HG03108 (cell line): ENCODE measurements around the gene TIAM2.
"Not testable (repeated sequence)": the region's sequence is repeated elsewhere in the genome, so short reads cannot be mapped to it uniquely, and the experiment has no call there.

ENCODE experiments used
- ATAC-seq: cut with Tn5 transposase; IDR thresholded peaks from one replicate; pipeline ENCODE4 v1.9.1; 2021; ENCODE audit warnings: moderate library complexity; ENCODE audit not compliant: unreplicated experiment

TIAM2 gene

GRCh38 chr6:154989448-154989847, 5.7 kb upstream of the TIAM2 start:
- ATAC-seq = no peak

- no peak for ATAC-seq
Observed at GRCh38 chr6:154991207-154991606, 3.9 kb upstream of the TIAM2 start.

DNA sequence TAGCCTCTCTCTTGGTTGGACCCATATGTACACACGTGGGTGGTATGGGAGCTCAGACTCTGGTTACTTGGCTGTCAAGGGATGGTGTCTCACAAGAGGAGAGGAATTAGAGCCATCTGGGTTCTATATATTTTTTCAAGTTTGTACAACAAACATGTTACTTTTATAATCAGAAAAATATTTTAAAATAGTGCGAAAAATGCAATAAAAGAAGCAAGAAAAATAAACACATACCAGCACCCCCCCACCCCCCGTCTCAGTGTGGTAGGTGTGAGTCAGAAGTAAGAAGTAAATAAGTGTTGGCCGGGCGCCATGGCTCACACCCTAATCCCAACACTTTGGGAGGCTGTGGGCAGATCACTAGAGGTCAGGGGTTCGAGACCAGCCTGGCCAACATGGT, 2.1 kb upstream of the TIAM2 start:
- no peak for ATAC-seq

DNA sequence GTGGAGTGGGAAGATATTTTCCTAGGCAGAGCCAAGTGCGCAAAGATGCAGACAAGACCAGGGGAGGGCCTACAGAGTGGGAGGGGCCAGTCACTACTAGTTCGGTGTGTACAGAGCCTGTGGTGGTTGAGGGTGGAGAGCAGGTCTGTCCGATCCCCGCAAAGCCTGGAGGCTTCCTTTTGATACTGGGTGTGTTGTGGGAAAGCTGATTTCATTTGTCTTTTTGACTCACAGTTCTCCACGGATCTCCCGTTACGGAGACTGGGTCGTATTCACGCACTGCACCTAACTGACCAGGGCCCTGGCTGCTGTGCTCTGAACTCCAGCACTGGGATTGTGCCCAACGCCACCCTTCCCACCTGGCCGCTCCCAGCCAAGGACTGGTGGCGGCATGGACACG, 1.4 kb upstream of the TIAM2 start:
- ATAC-seq = no peak

DNA sequence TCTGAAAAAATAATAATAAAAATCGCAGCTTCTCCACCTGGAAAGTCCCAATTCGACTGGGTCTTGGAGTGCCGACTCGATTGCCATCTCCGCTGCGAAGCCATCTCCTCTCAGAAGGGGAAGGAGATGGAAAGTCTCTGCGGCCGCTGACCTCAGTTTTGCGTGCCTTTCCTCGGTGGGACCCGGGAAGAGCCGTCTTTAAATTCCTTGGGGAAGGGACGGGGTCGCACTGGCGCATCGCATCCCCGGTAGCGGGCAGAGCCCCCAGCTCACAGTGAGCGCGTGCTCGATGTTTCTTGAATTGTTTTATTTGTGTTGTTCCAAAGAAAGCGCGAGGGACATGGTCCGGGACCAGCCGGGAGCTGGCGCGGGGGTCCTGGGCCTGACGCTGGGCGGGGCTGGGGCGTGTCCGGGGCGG, 270 bp upstream of the TIAM2 start:
- no peak for ATAC-seq

DNA sequence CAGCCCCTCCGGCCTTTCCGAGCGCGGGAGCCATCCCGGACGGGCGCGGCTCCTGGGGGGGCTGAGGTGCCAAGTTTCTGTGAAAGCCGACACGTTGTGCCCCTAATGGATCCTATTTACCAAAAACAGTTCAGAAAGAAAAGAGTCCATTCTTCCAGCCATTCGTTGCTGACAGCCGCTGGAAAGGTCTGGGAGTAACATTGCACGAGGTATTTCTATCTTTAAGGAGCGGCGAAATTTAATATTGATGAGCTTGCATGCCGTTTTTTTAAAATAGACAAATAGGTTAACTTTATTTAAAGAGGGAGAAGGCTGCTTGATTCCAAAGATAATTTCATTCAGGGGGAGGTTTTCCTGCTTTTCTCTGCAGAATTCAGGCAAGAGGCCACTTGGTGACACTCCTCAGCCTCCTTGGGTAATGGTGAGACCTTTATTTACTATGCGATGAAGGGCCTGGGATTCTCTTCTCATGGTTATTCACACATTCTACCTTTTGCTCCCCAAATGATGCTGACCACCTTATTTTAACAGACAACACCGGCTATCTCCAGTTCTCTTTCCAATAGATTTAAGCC, 988 bp downstream of the TIAM2 start:
- no peak for ATAC-seq

GRCh38 chr6:154996841-154997311, 1.8 kb downstream of the TIAM2 start:
- ATAC-seq = no peak

- ATAC-seq = no peak
Observed at GRCh38 chr6:154998855-154999254, 3.7 kb downstream of the TIAM2 start.

GRCh38 chr6:155001482-155001881, 6.4 kb downstream of the TIAM2 start:
- ATAC-seq = no peak

DNA sequence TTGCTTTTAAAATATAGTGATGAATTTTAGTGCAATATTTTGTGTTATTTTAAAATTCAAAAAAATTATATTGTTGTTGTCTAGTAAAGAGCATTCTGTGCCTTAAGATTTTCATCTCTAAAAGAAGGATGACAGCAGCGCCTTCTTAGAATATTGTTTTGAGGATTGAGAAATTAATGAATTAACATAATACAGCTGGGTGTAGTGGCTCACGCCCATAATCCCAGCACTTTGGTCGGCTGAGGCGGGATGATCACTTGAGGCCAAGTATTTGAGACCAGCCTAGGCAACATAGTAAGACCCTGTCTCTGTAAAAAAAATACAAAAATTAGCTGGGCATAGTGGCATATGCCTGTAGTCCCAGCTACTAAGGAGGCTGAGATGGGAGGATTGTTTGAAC, 6.8 kb downstream of the TIAM2 start:
- ATAC-seq = no peak

GRCh38 chr6:155003476-155003875, 8.4 kb downstream of the TIAM2 start:
- no peak for ATAC-seq

- ATAC-seq = no peak
Observed at GRCh38 chr6:155004017-155004416, 8.9 kb downstream of the TIAM2 start.

GRCh38 chr6:155004576-155005372, 9.7 kb downstream of the TIAM2 start:
- ATAC-seq = no peak

DNA sequence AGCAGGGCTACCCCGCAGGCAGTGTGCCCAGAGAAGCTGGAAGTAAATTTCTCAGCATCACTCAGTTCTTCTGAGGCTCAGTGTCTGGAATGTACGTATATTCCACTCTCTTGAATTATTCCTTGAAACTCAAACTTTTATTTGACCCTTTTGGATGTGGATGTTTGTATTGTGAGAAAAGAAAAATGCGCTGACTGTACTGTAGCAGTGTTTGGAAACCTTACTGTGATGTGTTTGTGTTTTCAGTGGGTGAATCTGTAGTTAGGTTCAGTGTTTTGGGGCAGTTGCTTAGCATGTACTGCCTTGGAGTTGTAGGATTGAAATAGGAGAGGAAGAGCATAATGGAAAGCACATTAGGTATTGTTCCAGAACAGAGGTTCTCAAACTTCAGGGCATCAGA, 13.5 kb downstream of the TIAM2 start:
- no peak for ATAC-seq

GRCh38 chr6:155010940-155011339, 15.8 kb downstream of the TIAM2 start:
- ATAC-seq = no peak

DNA sequence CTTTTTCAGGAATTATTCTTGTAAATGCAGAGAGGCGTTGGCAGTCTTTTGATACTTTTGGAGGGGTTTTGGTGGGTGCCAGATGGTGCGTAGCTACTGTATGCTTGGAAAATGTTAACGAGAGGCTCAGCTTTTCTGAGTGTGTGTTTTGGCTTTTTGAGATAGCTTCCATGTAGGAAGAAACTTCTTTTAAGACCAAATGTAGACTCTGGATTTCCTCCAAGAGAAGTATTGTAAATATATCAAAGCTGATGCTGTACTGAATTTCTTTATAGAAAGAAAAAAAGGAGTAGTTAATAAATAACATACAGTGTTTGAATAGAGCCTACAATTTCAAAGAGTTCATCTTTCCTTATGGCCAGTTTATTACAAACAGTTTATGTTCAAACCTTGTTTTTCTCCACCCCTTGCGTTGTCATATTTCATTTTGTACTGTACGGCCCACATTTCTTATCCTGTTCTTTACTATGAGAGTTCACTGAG, 16.7 kb downstream of the TIAM2 start:
- no peak for ATAC-seq

- ATAC-seq = no peak
Observed at GRCh38 chr6:155013457-155013876, 18.4 kb downstream of the TIAM2 start.

- ATAC-seq = no peak
Observed at GRCh38 chr6:155014137-155014536, 19.0 kb downstream of the TIAM2 start.

DNA sequence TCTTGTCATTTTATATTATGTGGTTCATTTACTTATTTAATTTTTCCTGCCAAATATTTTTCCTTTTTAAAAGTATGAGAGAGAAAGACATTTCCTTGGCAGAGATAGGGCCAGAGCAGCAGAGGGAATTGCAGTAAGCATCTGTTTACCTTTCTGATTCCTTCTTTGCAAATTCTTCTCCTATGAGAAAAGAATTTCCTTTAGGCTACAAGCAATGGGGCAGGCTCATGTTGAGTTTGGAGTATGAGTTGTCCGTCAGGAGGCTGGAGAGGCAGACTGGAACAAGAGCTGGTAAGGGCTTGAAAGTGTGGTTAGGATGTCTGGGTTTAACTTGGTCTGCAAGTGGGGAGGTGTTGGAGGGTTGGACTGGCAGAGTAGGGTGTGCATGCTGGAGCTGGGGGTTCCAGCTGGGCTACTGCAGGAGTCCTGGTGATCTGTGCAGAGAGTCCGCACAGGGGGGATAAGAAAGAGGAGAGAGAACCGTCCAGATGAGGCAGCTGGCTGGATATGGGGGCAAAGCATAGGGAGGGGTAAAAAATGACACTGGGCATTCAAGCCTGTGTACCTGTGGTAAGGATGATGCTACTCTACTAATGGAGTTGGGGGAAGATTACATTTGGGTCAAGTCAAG, 19.7 kb downstream of the TIAM2 start:
- no peak for ATAC-seq

DNA sequence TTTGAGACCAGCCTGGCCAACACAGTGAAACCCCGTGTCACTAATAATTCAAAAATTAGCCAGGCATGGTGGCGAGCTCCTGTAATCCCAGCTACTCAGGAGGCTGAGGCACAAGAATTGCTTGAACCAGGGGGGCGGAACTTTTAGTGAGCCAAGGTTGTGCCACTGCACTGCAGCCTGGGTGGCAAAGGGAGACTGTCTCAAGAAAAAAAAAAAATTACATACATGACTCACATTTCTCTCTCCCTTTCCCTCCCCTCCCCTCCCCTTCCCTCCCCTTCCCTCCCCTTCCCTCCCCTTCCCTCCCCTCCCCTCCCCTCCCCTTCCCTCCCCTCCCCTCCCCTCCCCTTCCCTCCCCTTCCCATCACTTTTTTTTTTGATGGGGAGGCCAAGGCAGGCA, 23.3 kb downstream of the TIAM2 start:
- not testable (repeated sequence) for ATAC-seq

- no peak for ATAC-seq
Observed at GRCh38 chr6:155021680-155022079, 26.6 kb downstream of the TIAM2 start.

- no peak for ATAC-seq
Observed at GRCh38 chr6:155022721-155023120, 27.6 kb downstream of the TIAM2 start.
